HEK293 (cell line): ENCODE results near the gene STAT5B.

Source experiments
- CTCF ChIA-PET: fragments of 350-600 bp; formaldehyde crosslinking; extraction: SDS; loops from one replicate; lab custom pipeline; 2021; ENCODE audit warnings: antibody characterized with exemption; lab: Yijun Ruan, JAX
- POLR2A ChIA-PET: fragments of 300-600 bp; formaldehyde crosslinking; extraction: SDS; loops from one replicate; lab custom pipeline; 2020; ENCODE audit warnings: antibody characterized with exemption, inconsistent platforms; lab: Yijun Ruan, JAX
- H3K27ac ChIP-seq: fragments of 200-500 bp; sonication (Bioruptor generic); 2 replicates; pipeline ENCODE4 v1.5.1; 2014; ENCODE audit warnings: low read depth, low read length, control low read depth, inconsistent platforms; ENCODE audit errors: extremely low read depth
- H3K36me3 ChIP-seq, 2 experiments: fragments of 200-500 bp in 1 of 2; sonication (Bioruptor generic) in 1 of 2; 1 replicate in 1 of 2; 2 replicates in 1 of 2; pipeline ENCODE4 v1.5.1; 2014 to 2017; ENCODE audit warnings: inconsistent platforms in 2 of 2, low read length in 2 of 2; ENCODE audit not compliant: control insufficient read depth in 2 of 2, insufficient read depth in 1 of 2
- H3K4me1 ChIP-seq: fragments of 200-500 bp; sonication (Bioruptor generic); 2 replicates; pipeline ENCODE4 v1.5.1; 2014; ENCODE audit warnings: mild to moderate bottlenecking, low read length, inconsistent platforms; ENCODE audit not compliant: control insufficient read depth, insufficient read depth
- H3K4me3 ChIP-seq: 2 replicates; pipeline ENCODE4 v1.5.1; 2011; ENCODE audit warnings: low read depth, mild to moderate bottlenecking, control low read depth, low read length, moderate library complexity
- H3K9me3 ChIP-seq: fragments of 200-500 bp; sonication (Bioruptor generic); 2 replicates; pipeline ENCODE4 v1.5.1; 2014; ENCODE audit warnings: low read depth, low read length, inconsistent platforms; ENCODE audit not compliant: control insufficient read depth, insufficient read depth
- GLIS1 ChIP-seq: fragments of 450-650 bp; formaldehyde crosslinking; IDR thresholded peaks from 2 replicates; pipeline ENCODE4 v1.5.1; 2016; ENCODE audit warnings: missing biosample characterization, missing genetic modification characterization
- SCRT1 ChIP-seq: fragments of 450-650 bp; formaldehyde crosslinking; IDR thresholded peaks from 2 replicates; pipeline ENCODE4 v1.5.1; 2016; ENCODE audit warnings: missing biosample characterization, missing genetic modification characterization, borderline replicate concordance
- SCRT2 ChIP-seq: fragments of 450-650 bp; formaldehyde crosslinking; IDR thresholded peaks from 2 replicates; pipeline ENCODE4 v1.5.1; 2016; ENCODE audit warnings: missing biosample characterization, missing genetic modification characterization
- SP3 ChIP-seq: fragments of 450-650 bp; formaldehyde crosslinking; IDR thresholded peaks from 2 replicates; pipeline ENCODE4 v1.5.1; 2016; ENCODE audit warnings: missing biosample characterization, missing genetic modification characterization
- WT1 ChIP-seq: fragments of 450-650 bp; formaldehyde crosslinking; IDR thresholded peaks from 2 replicates; pipeline ENCODE4 v1.5.1; 2016; ENCODE audit warnings: missing biosample characterization, missing genetic modification characterization
- ZBTB17 ChIP-seq: fragments of 450-650 bp; formaldehyde crosslinking; IDR thresholded peaks from 2 replicates; pipeline ENCODE4 v1.5.1; 2016; ENCODE audit warnings: missing biosample characterization, missing genetic modification characterization
- ZNF10 ChIP-seq: fragments of 450-650 bp; formaldehyde crosslinking; IDR thresholded peaks from 2 replicates; pipeline ENCODE4 v1.5.1; 2017; ENCODE audit warnings: missing biosample characterization, missing genetic modification characterization
- ZNF132 ChIP-seq: fragments of 450-650 bp; formaldehyde crosslinking; IDR thresholded peaks from 2 replicates; pipeline ENCODE4 v1.5.1; 2017; ENCODE audit warnings: missing biosample characterization, missing genetic modification characterization, borderline replicate concordance
- ZNF175 ChIP-seq: fragments of 450-650 bp; formaldehyde crosslinking; IDR thresholded peaks from 2 replicates; pipeline ENCODE4 v1.5.1; 2016; ENCODE audit warnings: missing biosample characterization, missing genetic modification characterization
- ZNF202 ChIP-seq: fragments of 450-650 bp; formaldehyde crosslinking; IDR thresholded peaks from 2 replicates; pipeline ENCODE4 v1.5.1; 2016; ENCODE audit warnings: missing biosample characterization, missing genetic modification characterization, borderline replicate concordance
- ZNF211 ChIP-seq: fragments of 450-650 bp; formaldehyde crosslinking; IDR thresholded peaks from 2 replicates; pipeline ENCODE4 v1.5.1; 2016; ENCODE audit warnings: low read depth, missing biosample characterization, missing genetic modification characterization
- ZNF223 ChIP-seq: fragments of 450-650 bp; formaldehyde crosslinking; IDR thresholded peaks from 2 replicates; pipeline ENCODE4 v1.5.1; 2016; ENCODE audit warnings: missing biosample characterization, missing genetic modification characterization
- ZNF335 ChIP-seq: fragments of 450-650 bp; formaldehyde crosslinking; conservative IDR thresholded peaks from 2 replicates; pipeline ENCODE4 v1.5.1; 2016; ENCODE audit warnings: missing biosample characterization, missing genetic modification characterization
- ZNF354C ChIP-seq: fragments of 450-650 bp; formaldehyde crosslinking; IDR thresholded peaks from 2 replicates; pipeline ENCODE4 v1.5.1; 2016; ENCODE audit warnings: missing biosample characterization, missing genetic modification characterization, low read depth, borderline replicate concordance
- ZNF426 ChIP-seq: fragments of 450-650 bp; formaldehyde crosslinking; IDR thresholded peaks from 2 replicates; pipeline ENCODE4 v1.5.1; 2017; ENCODE audit warnings: missing biosample characterization, missing genetic modification characterization, mild to moderate bottlenecking, inconsistent platforms, moderate library complexity
- ZNF76 ChIP-seq: fragments of 450-650 bp; formaldehyde crosslinking; IDR thresholded peaks from 2 replicates; pipeline ENCODE4; 2016; ENCODE audit warnings: low read depth, missing biosample characterization, missing genetic modification characterization, borderline replicate concordance
- ZSCAN30 ChIP-seq: fragments of 450-650 bp; IDR thresholded peaks from 2 replicates; pipeline ENCODE4 v1.5.1; 2018; ENCODE audit warnings: missing biosample characterization, mild to moderate bottlenecking, missing genetic modification characterization, moderate library complexity
- TF ChIP-seq, protein P1 (sequence below): fragments of 450-650 bp; formaldehyde crosslinking; IDR thresholded peaks from 2 replicates; pipeline ENCODE4 v1.5.1; 2016; ENCODE audit warnings: missing biosample characterization, missing genetic modification characterization
- TF ChIP-seq, protein P2 (sequence below): fragments of 450-650 bp; formaldehyde crosslinking; IDR thresholded peaks from 2 replicates; pipeline ENCODE4 v1.5.1; 2016; ENCODE audit warnings: missing biosample characterization, missing genetic modification characterization
- TF ChIP-seq, protein P3 (sequence below): fragments of 450-650 bp; formaldehyde crosslinking; IDR thresholded peaks from 2 replicates; pipeline ENCODE4 v1.5.1; 2016; ENCODE audit warnings: missing biosample characterization, missing genetic modification characterization

STAT5B gene

DNA sequence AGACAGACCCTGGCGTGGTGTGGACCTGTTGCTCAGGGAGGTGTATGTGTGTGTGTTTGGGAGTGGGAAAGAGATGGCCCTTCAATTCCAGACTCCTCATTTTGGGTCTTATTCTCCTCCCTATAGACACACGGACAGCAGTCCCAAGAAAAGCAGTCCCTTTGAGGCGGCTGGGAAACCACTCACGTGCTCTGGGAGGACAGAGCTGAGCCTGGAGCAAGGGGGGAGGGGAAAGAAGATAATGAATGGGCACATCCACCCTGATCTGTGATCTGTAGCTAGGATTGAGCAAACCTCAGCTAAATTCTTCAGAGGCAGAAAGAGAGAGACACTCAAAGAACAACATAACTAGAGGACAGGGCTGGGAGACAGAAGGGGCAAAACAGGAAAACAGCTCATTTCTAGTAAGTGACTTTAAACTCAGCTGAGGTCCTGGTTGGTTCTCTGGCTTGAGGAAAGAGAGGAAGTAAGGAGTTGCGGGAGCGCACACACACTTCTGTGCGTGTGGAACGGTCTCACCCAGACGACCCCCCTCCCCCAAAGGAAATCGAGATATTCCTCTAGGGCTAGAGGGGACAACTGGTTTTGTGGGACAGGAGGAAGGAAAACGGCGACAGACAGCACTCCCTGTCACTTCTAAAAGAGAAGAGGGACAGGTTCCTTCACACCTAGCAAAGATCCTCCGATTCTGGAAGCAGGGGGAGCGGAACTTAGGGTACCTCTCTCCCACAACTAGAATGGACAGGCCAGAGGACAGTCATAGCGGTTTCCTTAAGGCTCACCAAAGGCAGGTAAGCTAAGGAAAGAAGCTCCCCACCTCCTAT is 122.1 kb downstream of the STAT5B start:
- H3K4me3 ChIP-seq: peak overlapping the region; percentile 53
- no peaks in the 10 kb centered on the region; the same call in 1 of the 2 replicates for H3K4me1 ChIP-seq
- peaks cover 8 to 30% of the 10 kb centered on the region in 2 experiments for H3K36me3 ChIP-seq
- ChIA-PET CTCF (interaction anchor here (0.6 to 1.1 kb wide), 4 partner anchors 9 to 164 kb away, joined by 3 to 9 read pairs (median 3); no protein-coding TSS in a partner anchor), POLR2A (interaction anchor here (0.7 to 2.1 kb wide), 4 partner anchors 8 to 187 kb away, joined by 3 to 6 read pairs (median 6); partner anchors contain the start of genes CNP and KAT2A)
- TF ChIP-seq ZNF202 (no peak), ZNF76 (tag by site-specific recombination) (0 out of 2 replicates have a peak, but pooled peaks have one; percentile 37), ZNF175 (tag by site-specific recombination) (no peak), ZSCAN30 (no peak), ZNF426 (no peak), ZNF132 (no peak), SCRT1 (tag by site-specific recombination) (peak; percentile 90), GLIS1 (tag by site-specific recombination) (no peak), ZBTB17 (peak; percentile 96), WT1 (tag by site-specific recombination) (0 out of 2 replicates have a peak, but pooled peaks have one; percentile 11), ZNF10 (tag by site-specific recombination) (no peak), ZNF223 (tag by site-specific recombination) (no peak), ZNF354C (tag by site-specific recombination) (no peak), SCRT2 (tag by site-specific recombination) (peak; percentile 97), SP3 (tag by site-specific recombination) (no peak), ZNF211 (tag by site-specific recombination) (no peak), ZNF335 (tag by site-specific recombination) (peak; percentile 57; the same call in 1 of the 2 replicates)
- TF ChIP-seq, protein P1, sequence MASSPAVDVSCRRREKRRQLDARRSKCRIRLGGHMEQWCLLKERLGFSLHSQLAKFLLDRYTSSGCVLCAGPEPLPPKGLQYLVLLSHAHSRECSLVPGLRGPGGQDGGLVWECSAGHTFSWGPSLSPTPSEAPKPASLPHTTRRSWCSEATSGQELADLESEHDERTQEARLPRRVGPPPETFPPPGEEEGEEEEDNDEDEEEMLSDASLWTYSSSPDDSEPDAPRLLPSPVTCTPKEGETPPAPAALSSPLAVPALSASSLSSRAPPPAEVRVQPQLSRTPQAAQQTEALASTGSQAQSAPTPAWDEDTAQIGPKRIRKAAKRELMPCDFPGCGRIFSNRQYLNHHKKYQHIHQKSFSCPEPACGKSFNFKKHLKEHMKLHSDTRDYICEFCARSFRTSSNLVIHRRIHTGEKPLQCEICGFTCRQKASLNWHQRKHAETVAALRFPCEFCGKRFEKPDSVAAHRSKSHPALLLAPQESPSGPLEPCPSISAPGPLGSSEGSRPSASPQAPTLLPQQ: no peak
- TF ChIP-seq, protein P2, sequence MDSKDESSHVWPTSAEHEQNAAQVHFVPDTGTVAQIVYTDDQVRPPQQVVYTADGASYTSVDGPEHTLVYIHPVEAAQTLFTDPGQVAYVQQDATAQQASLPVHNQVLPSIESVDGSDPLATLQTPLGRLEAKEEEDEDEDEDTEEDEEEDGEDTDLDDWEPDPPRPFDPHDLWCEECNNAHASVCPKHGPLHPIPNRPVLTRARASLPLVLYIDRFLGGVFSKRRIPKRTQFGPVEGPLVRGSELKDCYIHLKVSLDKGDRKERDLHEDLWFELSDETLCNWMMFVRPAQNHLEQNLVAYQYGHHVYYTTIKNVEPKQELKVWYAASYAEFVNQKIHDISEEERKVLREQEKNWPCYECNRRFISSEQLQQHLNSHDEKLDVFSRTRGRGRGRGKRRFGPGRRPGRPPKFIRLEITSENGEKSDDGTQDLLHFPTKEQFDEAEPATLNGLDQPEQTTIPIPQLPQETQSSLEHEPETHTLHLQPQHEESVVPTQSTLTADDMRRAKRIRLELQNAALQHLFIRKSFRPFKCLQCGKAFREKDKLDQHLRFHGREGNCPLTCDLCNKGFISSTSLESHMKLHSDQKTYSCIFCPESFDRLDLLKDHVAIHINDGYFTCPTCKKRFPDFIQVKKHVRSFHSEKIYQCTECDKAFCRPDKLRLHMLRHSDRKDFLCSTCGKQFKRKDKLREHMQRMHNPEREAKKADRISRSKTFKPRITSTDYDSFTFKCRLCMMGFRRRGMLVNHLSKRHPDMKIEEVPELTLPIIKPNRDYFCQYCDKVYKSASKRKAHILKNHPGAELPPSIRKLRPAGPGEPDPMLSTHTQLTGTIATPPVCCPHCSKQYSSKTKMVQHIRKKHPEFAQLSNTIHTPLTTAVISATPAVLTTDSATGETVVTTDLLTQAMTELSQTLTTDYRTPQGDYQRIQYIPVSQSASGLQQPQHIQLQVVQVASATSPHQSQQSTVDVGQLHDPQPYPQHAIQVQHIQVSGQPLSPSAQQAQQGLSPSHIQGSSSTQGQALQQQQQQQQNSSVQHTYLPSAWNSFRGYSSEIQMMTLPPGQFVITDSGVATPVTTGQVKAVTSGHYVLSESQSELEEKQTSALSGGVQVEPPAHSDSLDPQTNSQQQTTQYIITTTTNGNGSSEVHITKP: peak; percentile 78
- TF ChIP-seq, protein P3, sequence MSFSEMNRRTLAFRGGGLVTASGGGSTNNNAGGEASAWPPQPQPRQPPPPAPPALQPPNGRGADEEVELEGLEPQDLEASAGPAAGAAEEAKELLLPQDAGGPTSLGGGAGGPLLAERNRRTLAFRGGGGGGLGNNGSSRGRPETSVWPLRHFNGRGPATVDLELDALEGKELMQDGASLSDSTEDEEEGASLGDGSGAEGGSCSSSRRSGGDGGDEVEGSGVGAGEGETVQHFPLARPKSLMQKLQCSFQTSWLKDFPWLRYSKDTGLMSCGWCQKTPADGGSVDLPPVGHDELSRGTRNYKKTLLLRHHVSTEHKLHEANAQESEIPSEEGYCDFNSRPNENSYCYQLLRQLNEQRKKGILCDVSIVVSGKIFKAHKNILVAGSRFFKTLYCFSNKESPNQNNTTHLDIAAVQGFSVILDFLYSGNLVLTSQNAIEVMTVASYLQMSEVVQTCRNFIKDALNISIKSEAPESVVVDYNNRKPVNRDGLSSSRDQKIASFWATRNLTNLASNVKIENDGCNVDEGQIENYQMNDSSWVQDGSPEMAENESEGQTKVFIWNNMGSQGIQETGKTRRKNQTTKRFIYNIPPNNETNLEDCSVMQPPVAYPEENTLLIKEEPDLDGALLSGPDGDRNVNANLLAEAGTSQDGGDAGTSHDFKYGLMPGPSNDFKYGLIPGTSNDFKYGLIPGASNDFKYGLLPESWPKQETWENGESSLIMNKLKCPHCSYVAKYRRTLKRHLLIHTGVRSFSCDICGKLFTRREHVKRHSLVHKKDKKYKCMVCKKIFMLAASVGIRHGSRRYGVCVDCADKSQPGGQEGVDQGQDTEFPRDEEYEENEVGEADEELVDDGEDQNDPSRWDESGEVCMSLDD (tag by site-specific recombination): 0 out of 2 replicates have a peak, but pooled peaks have one; percentile 51
- no peaks in the 10 kb centered on the region for H3K9me3 ChIP-seq
- peak overlapping the region; percentile 71 for H3K27ac ChIP-seq
